Measurements from ENCODE around the gene KYAT1. TPM values are rescaled to one million over a fixed set of nuclear protein-coding genes. Genes with fewer than 3 reads are reported as not detected.

KYAT1 gene
- total and polyA plus RNA-seq, 2 of the 13 experiments (the other 11 are each of a cell fraction or from before 2014, with no cell fraction given), result 9.2 to 46.5 TPM

DNA sequence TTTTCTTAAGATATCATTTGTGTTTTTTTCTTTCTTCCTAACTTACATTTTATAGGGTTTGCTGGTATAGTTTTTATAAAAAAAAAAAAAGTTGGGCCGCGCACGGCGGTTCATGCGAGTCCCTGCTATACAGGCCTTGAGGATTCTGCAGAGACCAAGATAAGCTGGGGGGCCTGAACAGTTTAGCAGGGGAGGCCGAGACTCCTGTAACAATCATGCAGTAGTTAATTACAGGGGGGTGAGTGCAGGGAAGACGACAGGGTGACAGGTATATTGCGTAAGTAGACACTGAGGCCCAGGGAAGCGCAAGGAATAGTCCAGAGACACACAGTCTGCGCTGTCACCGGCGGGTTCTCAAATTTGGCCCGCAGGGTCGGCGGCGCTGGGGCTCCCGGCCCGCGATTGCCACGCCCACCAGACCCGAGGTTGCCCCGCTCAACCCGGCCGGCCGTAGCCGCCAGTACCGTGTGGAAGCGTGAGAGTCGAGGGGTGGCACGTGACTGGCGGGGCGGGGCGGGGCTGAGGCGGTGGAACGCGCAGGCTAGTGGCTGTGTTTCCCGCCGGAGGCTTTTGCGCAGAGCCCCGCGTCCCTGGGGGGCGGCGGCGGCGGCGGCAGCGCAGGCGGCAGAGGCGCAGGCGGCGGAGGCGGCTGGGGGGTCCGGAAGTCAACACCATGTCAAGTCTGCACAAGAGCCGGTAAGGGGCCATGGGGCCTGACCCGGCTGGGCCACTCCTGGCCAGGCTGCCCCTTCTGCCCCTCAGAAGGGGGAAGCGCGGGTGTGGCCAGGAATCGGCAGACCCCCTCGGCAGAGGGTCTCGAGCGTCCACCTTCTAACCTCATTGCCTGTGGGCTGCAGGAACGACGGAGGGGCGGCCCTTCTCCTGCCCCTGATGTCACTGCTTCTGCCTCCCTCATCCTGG is 94.8 kb downstream of the KYAT1 start, which contains the start of gene TBC1D13 (continued):
- no peak for TF ChIP-seq NCOA5 (CRISPR knock-in tag; IDR thresholded peaks at IDR 0.05)
- no peak; the same call in 1 of the 2 replicates for TF ChIP-seq SETDB1 (CRISPR knock-in tag; IDR thresholded peaks at IDR 0.05; ENCODE audit: borderline replicate concordance)
- TF ChIP-seq MBNL3 (CRISPR knock-in tag; conservative IDR thresholded peaks at IDR 0.05), result no peak
- TF ChIP-seq EEA1 (CRISPR knock-in tag; IDR thresholded peaks at IDR 0.05; ENCODE audit: borderline replicate concordance), result peak; percentile 96; the same call in 1 of the 2 replicates
- peak; percentile 44; the same call in 1 of the 2 replicates for TF ChIP-seq HNF4G (IDR thresholded peaks at IDR 0.05; ENCODE audit: borderline replicate concordance, low read depth, low read length)
- TF ChIP-seq HNF4G (CRISPR knock-in tag; IDR thresholded peaks at IDR 0.05; ENCODE audit: borderline replicate concordance, low read depth), result peak; percentile 72; the same call in 1 of the 2 replicates
- no peak for TF ChIP-seq SP1 (IDR thresholded peaks at IDR 0.05)
- peak; percentile 97 for TF ChIP-seq SP1 (CRISPR knock-in tag; IDR thresholded peaks at IDR 0.05)
- TF ChIP-seq, protein P1, sequence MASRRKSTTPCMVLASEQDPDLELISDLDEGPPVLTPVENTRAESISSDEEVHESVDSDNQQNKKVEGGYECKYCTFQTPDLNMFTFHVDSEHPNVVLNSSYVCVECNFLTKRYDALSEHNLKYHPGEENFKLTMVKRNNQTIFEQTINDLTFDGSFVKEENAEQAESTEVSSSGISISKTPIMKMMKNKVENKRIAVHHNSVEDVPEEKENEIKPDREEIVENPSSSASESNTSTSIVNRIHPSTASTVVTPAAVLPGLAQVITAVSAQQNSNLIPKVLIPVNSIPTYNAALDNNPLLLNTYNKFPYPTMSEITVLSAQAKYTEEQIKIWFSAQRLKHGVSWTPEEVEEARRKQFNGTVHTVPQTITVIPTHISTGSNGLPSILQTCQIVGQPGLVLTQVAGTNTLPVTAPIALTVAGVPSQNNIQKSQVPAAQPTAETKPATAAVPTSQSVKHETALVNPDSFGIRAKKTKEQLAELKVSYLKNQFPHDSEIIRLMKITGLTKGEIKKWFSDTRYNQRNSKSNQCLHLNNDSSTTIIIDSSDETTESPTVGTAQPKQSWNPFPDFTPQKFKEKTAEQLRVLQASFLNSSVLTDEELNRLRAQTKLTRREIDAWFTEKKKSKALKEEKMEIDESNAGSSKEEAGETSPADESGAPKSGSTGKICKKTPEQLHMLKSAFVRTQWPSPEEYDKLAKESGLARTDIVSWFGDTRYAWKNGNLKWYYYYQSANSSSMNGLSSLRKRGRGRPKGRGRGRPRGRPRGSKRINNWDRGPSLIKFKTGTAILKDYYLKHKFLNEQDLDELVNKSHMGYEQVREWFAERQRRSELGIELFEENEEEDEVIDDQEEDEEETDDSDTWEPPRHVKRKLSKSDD (CRISPR knock-in tag; IDR thresholded peaks at IDR 0.05; ENCODE audit: low read depth), result peak; percentile 79; the same call in 1 of the 2 replicates
- peak; percentile 91 for TF ChIP-seq POGZ (CRISPR knock-in tag; IDR thresholded peaks at IDR 0.05)
- TF ChIP-seq, protein P2, sequence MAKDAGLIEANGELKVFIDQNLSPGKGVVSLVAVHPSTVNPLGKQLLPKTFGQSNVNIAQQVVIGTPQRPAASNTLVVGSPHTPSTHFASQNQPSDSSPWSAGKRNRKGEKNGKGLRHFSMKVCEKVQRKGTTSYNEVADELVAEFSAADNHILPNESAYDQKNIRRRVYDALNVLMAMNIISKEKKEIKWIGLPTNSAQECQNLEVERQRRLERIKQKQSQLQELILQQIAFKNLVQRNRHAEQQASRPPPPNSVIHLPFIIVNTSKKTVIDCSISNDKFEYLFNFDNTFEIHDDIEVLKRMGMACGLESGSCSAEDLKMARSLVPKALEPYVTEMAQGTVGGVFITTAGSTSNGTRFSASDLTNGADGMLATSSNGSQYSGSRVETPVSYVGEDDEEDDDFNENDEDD (CRISPR knock-in tag; IDR thresholded peaks at IDR 0.05; ENCODE audit: borderline replicate concordance), result peak; percentile 97
- peak; percentile 76 for TF ChIP-seq MIXL1 (CRISPR knock-in tag; IDR thresholded peaks at IDR 0.05)
- TF ChIP-seq NKX3-1 (CRISPR knock-in tag; IDR thresholded peaks at IDR 0.05), result peak; percentile 88
- peak; percentile 76; the same call in 1 of the 2 replicates for TF ChIP-seq ZZZ3 (CRISPR knock-in tag; IDR thresholded peaks at IDR 0.05; ENCODE audit: borderline replicate concordance)
- no peak for TF ChIP-seq ZNF839 (CRISPR knock-in tag; IDR thresholded peaks at IDR 0.05; ENCODE audit: borderline replicate concordance)
- peak; percentile 86; the same call in 1 of the 2 replicates for TF ChIP-seq ZFP90 (CRISPR knock-in tag; IDR thresholded peaks at IDR 0.05; ENCODE audit: borderline replicate concordance)
- peak; percentile 94 for TF ChIP-seq ZNF564 (CRISPR knock-in tag; IDR thresholded peaks at IDR 0.05)
- TF ChIP-seq KAT8 (CRISPR knock-in tag; IDR thresholded peaks at IDR 0.05), result peak; percentile 94
- TF ChIP-seq ZNF543 (CRISPR knock-in tag; IDR thresholded peaks at IDR 0.05), result peak; percentile 84; the same call in 1 of the 2 replicates
- TF ChIP-seq ZNF703 (CRISPR knock-in tag; IDR thresholded peaks at IDR 0.05; ENCODE audit: borderline replicate concordance), result peak; percentile 70; the same call in 1 of the 2 replicates
- peak; percentile 96; the same call in 1 of the 2 replicates for TF ChIP-seq KLF15 (CRISPR knock-in tag; IDR thresholded peaks at IDR 0.05; ENCODE audit: borderline replicate concordance)
- peak; percentile 62; the same call in 1 of the 2 replicates for TF ChIP-seq ZNF143 (CRISPR knock-in tag; IDR thresholded peaks at IDR 0.05)
- no peak for TF ChIP-seq ZNF3 (CRISPR knock-in tag; IDR thresholded peaks at IDR 0.05)
